ENCODE results near the gene TAF11.

- no peak for TF ChIP-seq CEBPB (IDR thresholded peaks at IDR 0.05)
- no peak for TF ChIP-seq RFX5 (IDR thresholded peaks at IDR 0.05)
- TF ChIP-seq POLR2A (IDR thresholded peaks at IDR 0.05; ENCODE audit: low read length): no peak
- TF ChIP-seq MYC (IDR thresholded peaks at IDR 0.05; ENCODE audit: borderline replicate concordance, low read length): no peak
- TF ChIP-seq SMC3 (IDR thresholded peaks at IDR 0.05): no peak
- no peak for TF ChIP-seq CHD2 (IDR thresholded peaks at IDR 0.05; ENCODE audit: low read length, partially characterized antibody)
- TF ChIP-seq CTCF (IDR thresholded peaks at IDR 0.05): no peak
- TF ChIP-seq EP300 (IDR thresholded peaks at IDR 0.05): no peak
These were observed 38.8 kb upstream of the TAF11 start for GRCh38 chr6:34926655-34927054.

All from A549 (cell line).